GM03348 (cell line): ENCODE measurements around the gene MAP2K2.
A peak's percentile ranks its signal among the peaks of the same experiment; 100 is the strongest.
"Not testable (repeated sequence)": the region's sequence is repeated elsewhere in the genome, so short reads cannot be mapped to it uniquely, and the experiment has no call there.

Experiments used
- DNase-seq: peaks from one replicate; pipeline ENCODE4 v3.0.0; 2012; ENCODE audit warnings: low spot score

The MAP2K2 gene

GRCh38 chr19:4130744-4131438 is 7.0 kb upstream of the MAP2K2 start:
- peak; percentile 50 for DNase-seq

GRCh38 chr19:4129050-4129449 is 5.1 kb upstream of the MAP2K2 start:
- not testable (repeated sequence) for DNase-seq

- DNase-seq: not testable (repeated sequence)
Observed at GRCh38 chr19:4127322-4127721, 3.4 kb upstream of the MAP2K2 start.

- DNase-seq: no peak
Observed at GRCh38 chr19:4124638-4125037, 716 bp upstream of the MAP2K2 start.

GRCh38 chr19:4122480-4122879 is 1.4 kb downstream of the MAP2K2 start:
- no peak for DNase-seq

GRCh38 chr19:4121815-4122214 is 2.1 kb downstream of the MAP2K2 start:
- no peak for DNase-seq

- DNase-seq: no peak
Observed at GRCh38 chr19:4121273-4121612, 2.7 kb downstream of the MAP2K2 start.

- DNase-seq: peak; percentile 53
Observed at GRCh38 chr19:4120559-4121272, 3.2 kb downstream of the MAP2K2 start.

GRCh38 chr19:4119763-4120162 is 4.2 kb downstream of the MAP2K2 start:
- DNase-seq: no peak

- no peak for DNase-seq
Observed at GRCh38 chr19:4115818-4116385, 8.0 kb downstream of the MAP2K2 start.

- no peak for DNase-seq
Observed at GRCh38 chr19:4115050-4115817, 8.7 kb downstream of the MAP2K2 start.

GRCh38 chr19:4114181-4114580 is 9.7 kb downstream of the MAP2K2 start:
- DNase-seq: no peak

- no peak for DNase-seq
Observed at GRCh38 chr19:4113398-4114088, 10.4 kb downstream of the MAP2K2 start.

GRCh38 chr19:4112367-4112766 is 11.6 kb downstream of the MAP2K2 start:
- DNase-seq: no peak

GRCh38 chr19:4109626-4109945 is 14.3 kb downstream of the MAP2K2 start:
- no peak for DNase-seq

- DNase-seq: no peak
Observed at GRCh38 chr19:4108767-4109625, 14.9 kb downstream of the MAP2K2 start.

GRCh38 chr19:4103080-4103433 is 20.9 kb downstream of the MAP2K2 start:
- DNase-seq: no peak

- DNase-seq: no peak
Observed at GRCh38 chr19:4102339-4103079, 21.4 kb downstream of the MAP2K2 start.

GRCh38 chr19:4101496-4101770 is 22.5 kb downstream of the MAP2K2 start:
- DNase-seq: no peak

- DNase-seq: no peak
Observed at GRCh38 chr19:4100647-4101495, 23.1 kb downstream of the MAP2K2 start.
